Mucosa of descending colon (tissue), 3 donors: ENCODE data around the gene TFB2M. TPM values are rescaled to one million over a fixed set of nuclear protein-coding genes. Genes with fewer than 3 reads are reported as not detected.

ENCODE experiments used
- ATAC-seq: fragments of 200-7000 bp; cut with Tn5 transposase; one replicate; pipeline ENCODE4 v1.9.1; 2020; ENCODE audit warnings: mild to moderate bottlenecking, moderate library complexity
- DNase-seq, 3 donors: peaks; one replicate each; pipeline ENCODE4 v3.0.0-alpha.2; 2020
- H3K36me3 ChIP-seq: fragments of 200-600 bp; one replicate; pipeline ENCODE4 v1.8.0; 2021; ENCODE audit warnings: low read depth, mild to moderate bottlenecking
- H3K4me1 ChIP-seq: fragments of 200-600 bp; one replicate; pipeline ENCODE4 v1.8.0; 2021; ENCODE audit warnings: low read depth, mild to moderate bottlenecking
- H3K4me3 ChIP-seq: fragments of 200-600 bp; one replicate; pipeline ENCODE4 v1.8.0; 2021; ENCODE audit warnings: mild to moderate bottlenecking
- H3K9me3 ChIP-seq: fragments of 200-600 bp; one replicate; pipeline ENCODE4 v1.8.0; 2021; ENCODE audit warnings: mild to moderate bottlenecking
- CTCF ChIP-seq: fragments of 200-600 bp; IDR thresholded peaks from one replicate; pipeline ENCODE4 v1.8.0; 2022; ENCODE audit warnings: antibody characterized with exemption, mild to moderate bottlenecking
- intact Hi-C, 2 donors: fragments of 100-400 bp; cut with DNase I in 1 of 2; cut with micrococcal nuclease in 1 of 2; formaldehyde crosslinking; loops; one replicate each; pipeline versions ENCODE4 v1.11.0 to v1.11.1; 2022; cut with DNase I, micrococcal nuclease
- total RNA-seq, 3 donors: library from RNA; stranded (reverse); fragmentation: NEBNext Ultra II Directional in 2 of 3; extraction: Animal tissue kit (Norgen Biotek cat#: 25700) in 2 of 3; gene quantifications; one replicate each; pipeline versions ENCODE4 v1.2.1 to v1.2.4, GENCODE V29; 2021 to 2023
- donor health status: DM: no; HTN: no; CAD: no; lungs with moderate emphysema.
- donor health status: DM: no; HTN: no; CAD: no.
- donor health status: DM: no; HTN: yes; CAD: no.

Gene TFB2M
- total RNA-seq, 3 donors from 2014 or later, result 10.3 to 12.9 (median 10.5) TPM

DNA sequence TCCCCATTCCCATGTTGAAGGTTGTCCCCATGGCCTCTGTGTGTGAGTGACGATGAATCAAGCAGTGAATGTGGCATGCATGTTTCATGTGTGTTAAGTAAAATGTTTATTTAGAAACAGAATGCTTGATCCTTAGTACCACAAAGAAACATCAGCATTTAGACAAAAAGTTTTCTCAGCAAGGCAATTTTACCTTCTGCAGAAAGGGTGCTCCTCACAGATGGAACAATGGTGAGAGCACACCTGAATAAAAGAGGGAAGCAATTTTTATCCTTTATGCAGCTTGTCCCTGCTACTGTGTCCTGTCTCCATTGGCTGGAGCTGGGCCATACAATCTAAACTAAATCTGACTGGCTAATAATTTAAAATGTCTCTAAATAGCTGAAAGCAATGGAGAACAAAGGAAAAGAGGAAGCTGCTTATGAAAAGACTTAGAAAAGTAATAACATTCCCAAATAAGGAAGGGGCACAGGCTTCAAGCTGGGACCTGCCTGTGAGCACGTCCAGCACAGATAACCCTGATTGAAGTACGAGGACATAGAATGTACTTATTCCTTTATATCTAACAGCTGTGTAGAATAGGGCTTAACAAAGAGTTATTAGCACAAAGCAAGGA lies 50.6 kb downstream of the TFB2M start:
- DNase-seq (no peak), ATAC-seq (no peak)
- no peak for TF ChIP-seq CTCF
- intact Hi-C loops, result no loop called here
- Histone ChIP-seq H3K4me1 (no peaks in the 10 kb centered on the region), H3K36me3 (no peaks in the 10 kb centered on the region), H3K9me3 (peaks cover 37% of the 10 kb centered on the region), H3K4me3 (no peak overlapping the region)

- no peak overlapping the region for H3K4me3 ChIP-seq
- H3K36me3 ChIP-seq, result no peaks in the 10 kb centered on the region
- no peak for ATAC-seq
- DNase-seq, result no peak
- no peak for TF ChIP-seq CTCF
- intact Hi-C loops, result no loop called here
- no peaks in the 10 kb centered on the region for H3K4me1 ChIP-seq
- H3K9me3 ChIP-seq, result peaks cover 37% of the 10 kb centered on the region
Measured at GRCh38 chr1:246513619-246514343, 52.3 kb downstream of the TFB2M start.

DNA sequence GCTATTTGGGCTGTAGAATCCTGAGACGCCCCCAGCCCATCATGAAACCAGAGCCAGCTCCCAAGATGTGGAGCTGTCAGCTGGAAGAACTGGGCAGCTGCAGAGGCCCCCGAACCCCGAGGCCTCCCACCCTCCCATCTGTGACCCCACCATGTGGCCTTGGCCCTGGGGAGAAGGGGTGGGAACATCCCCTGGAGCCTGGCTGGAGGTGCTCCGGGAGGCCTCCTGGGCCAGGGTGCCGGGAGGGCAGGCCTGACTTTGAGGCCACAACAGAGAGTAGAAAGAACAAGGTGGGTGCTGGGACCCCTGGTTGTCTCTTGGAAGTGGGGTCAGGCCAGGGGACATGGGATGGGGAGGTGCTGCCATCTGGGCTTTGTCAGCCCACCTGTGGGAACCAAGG lies 53.0 kb downstream of the TFB2M start:
- Histone ChIP-seq H3K4me1 (no peaks in the 10 kb centered on the region), H3K9me3 (peaks cover 37% of the 10 kb centered on the region), H3K36me3 (no peaks in the 10 kb centered on the region), H3K4me3 (no peak overlapping the region)
- ATAC-seq (no peak), DNase-seq (no peak)
- no peak for TF ChIP-seq CTCF
- intact Hi-C loops, result no loop called here

DNA sequence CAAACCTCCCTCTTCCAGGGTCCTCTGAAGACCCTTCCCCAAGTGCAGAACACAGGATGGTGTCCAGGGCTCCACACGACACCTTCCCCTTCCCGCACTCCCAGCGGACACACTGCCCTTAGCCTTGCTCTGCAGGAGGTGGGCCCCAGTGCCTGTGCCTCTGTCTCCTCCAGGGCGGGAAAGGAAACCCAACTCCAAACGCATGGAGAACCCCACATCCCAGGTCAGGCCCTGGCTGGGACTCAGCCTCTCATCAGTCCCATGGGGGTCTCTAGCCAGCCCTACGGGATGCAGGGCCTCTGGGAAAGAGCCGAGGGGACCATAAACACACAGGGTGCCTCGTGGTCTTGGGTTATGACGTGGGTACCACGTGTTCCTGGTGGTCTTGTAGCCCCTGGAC lies 53.4 kb downstream of the TFB2M start:
- no peak for DNase-seq
- H3K36me3 ChIP-seq, result no peaks in the 10 kb centered on the region
- H3K9me3 ChIP-seq, result peaks cover 37% of the 10 kb centered on the region
- no peak for TF ChIP-seq CTCF
- intact Hi-C loops, result no loop called here
- ATAC-seq, result no peak
- no peak overlapping the region for H3K4me3 ChIP-seq
- no peaks in the 10 kb centered on the region for H3K4me1 ChIP-seq

DNA sequence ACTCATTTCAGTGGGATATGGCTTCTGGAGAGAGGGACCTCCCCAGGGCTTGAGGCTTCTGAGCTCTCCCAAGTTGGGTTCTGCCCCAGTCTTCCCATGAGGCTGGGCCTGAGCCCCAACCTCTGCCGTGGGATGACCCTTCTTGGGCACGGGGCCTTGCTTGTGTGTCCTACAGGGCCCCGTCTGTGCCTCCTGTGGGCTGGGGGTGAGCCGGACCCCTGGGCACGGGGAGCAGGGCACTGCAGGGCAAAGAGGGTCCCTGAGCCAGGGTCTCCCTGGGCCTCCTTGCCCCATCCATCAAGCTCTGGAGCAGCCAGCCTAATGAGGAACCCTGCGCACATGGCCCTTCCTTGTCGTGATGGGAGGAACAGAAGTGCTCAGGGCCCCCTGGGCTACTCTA lies 53.8 kb downstream of the TFB2M start:
- TF ChIP-seq CTCF, result no peak
- Histone ChIP-seq H3K36me3 (no peaks in the 10 kb centered on the region), H3K9me3 (peaks cover 36% of the 10 kb centered on the region), H3K4me1 (no peaks in the 10 kb centered on the region), H3K4me3 (no peak overlapping the region)
- intact Hi-C loops, result no loop called here
- no peak for DNase-seq
- ATAC-seq, result no peak
